Mesendoderm (in vitro differentiated cells): Measurements from ENCODE around the gene CHST11.

Experiments
- DNase-seq: peaks from one replicate; pipeline ENCODE4 v3.0.0; 2013
- H2AK5ac ChIP-seq: 2 replicates; pipeline ENCODE4 v1.6.1; 2013; ENCODE audit warnings: low read length, inconsistent platforms
- H2BK120ac ChIP-seq: 2 replicates; pipeline ENCODE4 v1.6.1; 2013; ENCODE audit warnings: low read depth, mild to moderate bottlenecking, low read length, moderate library complexity, mixed read lengths
- H2BK15ac ChIP-seq: replicated peaks from 2 replicates; pipeline ENCODE4 v1.6.1; 2013; ENCODE audit warnings: low read depth, mild to moderate bottlenecking, moderate library complexity
- H2BK5ac ChIP-seq: 2 replicates; pipeline ENCODE4 v1.6.1; 2013; ENCODE audit warnings: low read length, inconsistent platforms
- H3K18ac ChIP-seq: 2 replicates; pipeline ENCODE4 v1.6.1; 2013; ENCODE audit warnings: mild to moderate bottlenecking, low read length, mixed read lengths
- H3K23ac ChIP-seq: one replicate; pipeline ENCODE4 v1.6.1; 2013; ENCODE audit warnings: low read length
- H3K27ac ChIP-seq: 2 replicates; pipeline ENCODE4 v1.5.1; 2013; ENCODE audit warnings: low read depth, mild to moderate bottlenecking, inconsistent platforms, low read length, moderate library complexity
- H3K27me3 ChIP-seq: 2 replicates; pipeline ENCODE4 v1.6.1; 2013; ENCODE audit warnings: low read length, control low read depth, mild to moderate bottlenecking, inconsistent platforms; ENCODE audit not compliant: insufficient read depth, poor library complexity
- H3K36me3 ChIP-seq: 2 replicates; pipeline ENCODE4 v1.6.1; 2013; ENCODE audit warnings: low read length, inconsistent platforms; ENCODE audit not compliant: control insufficient read depth, insufficient read depth
- H3K4ac ChIP-seq: one replicate; pipeline ENCODE4 v1.6.1; 2013; ENCODE audit warnings: low read depth, mild to moderate bottlenecking, low read length, moderate library complexity
- H3K4me1 ChIP-seq: 2 replicates; pipeline ENCODE4 v1.6.1; 2013; ENCODE audit warnings: low read depth, low read length, inconsistent platforms; ENCODE audit not compliant: control insufficient read depth
- H3K4me2 ChIP-seq: 2 replicates; pipeline ENCODE4 v1.6.1; 2013; ENCODE audit warnings: low read length
- H3K4me3 ChIP-seq: 2 replicates; pipeline ENCODE4 v1.5.1; 2013; ENCODE audit warnings: mild to moderate bottlenecking, low read length
- H3K56ac ChIP-seq: one replicate; pipeline ENCODE4 v1.6.1; 2013; ENCODE audit warnings: low read length
- H3K79me1 ChIP-seq: 2 replicates; pipeline ENCODE4 v1.6.1; 2013; ENCODE audit warnings: low read length, inconsistent platforms
- H3K79me2 ChIP-seq: 2 replicates; pipeline ENCODE4 v1.6.1; 2013; ENCODE audit warnings: mild to moderate bottlenecking, low read length; ENCODE audit not compliant: control insufficient read depth, insufficient read depth
- H3K9ac ChIP-seq: 2 replicates; pipeline ENCODE4 v1.6.1; 2013; ENCODE audit warnings: low read length, inconsistent platforms
- H4K5ac ChIP-seq: one replicate; pipeline ENCODE4 v1.6.1; 2013; ENCODE audit warnings: low read length
- H4K8ac ChIP-seq: one replicate; pipeline ENCODE4 v1.6.1; 2013; ENCODE audit warnings: low read depth, mild to moderate bottlenecking, control low read depth, low read length, moderate library complexity
- WGBS: extraction: QIAGEN DNeasy Blood & Tissue Kit; methylation state at CpG from one replicate; pipeline ENCODE4 v1.1.7; 2013; ENCODE audit warnings: low lambda C conversion rate, missing lambda C conversion rate; ENCODE audit not compliant: insufficient coverage; ENCODE audit errors: extremely low coverage; 5-methylcytosine and 5-hydroxymethylcytosine counted together

CHST11 gene

DNA sequence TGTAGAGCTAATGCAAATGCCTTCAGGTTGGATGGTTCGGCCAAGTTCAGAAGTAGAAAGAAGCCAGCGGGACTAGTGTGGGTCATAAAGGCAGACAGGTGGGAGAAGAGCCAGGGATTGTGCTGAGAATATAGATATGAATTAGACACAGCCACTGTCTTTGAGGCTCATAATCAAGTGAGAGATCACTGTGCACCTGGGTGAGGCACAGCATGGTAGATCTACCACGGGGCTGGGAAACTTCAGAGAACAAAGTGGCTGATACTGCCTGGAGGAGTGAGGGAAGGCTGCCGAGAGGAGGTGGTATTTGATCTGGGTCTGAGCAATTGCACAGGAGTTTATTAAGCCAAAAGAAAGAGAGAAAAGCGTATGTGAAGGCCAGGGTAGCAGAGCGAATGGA is 40.6 kb upstream of the CHST11 start:
- Histone ChIP-seq H3K4me2 (no peak overlapping the region), H3K27me3 (no peaks in the 10 kb centered on the region), H2BK120ac (no peak overlapping the region), H2BK15ac (no peak overlapping the region), H3K18ac (peak overlapping the region; percentile 1), H3K9ac (no peak overlapping the region), H4K5ac (no peak overlapping the region), H3K56ac (peak overlapping the region; percentile 10), H3K79me1 (no peaks in the 10 kb centered on the region), H3K4me3 (no peak overlapping the region), H4K8ac (no peak overlapping the region), H3K4ac (no peak overlapping the region), H3K4me1 (peaks cover 20% of the 10 kb centered on the region), H3K36me3 (no peaks in the 10 kb centered on the region), H3K79me2 (no peaks in the 10 kb centered on the region), H3K27ac (no peak overlapping the region), H3K23ac (no peak overlapping the region), H2AK5ac (peak overlapping the region; percentile 61), H2BK5ac (no peak overlapping the region)
- no CpG with 5 or more reads among the region's 6 CpGs for WGBS
- DNase-seq = peak; percentile 16

DNA sequence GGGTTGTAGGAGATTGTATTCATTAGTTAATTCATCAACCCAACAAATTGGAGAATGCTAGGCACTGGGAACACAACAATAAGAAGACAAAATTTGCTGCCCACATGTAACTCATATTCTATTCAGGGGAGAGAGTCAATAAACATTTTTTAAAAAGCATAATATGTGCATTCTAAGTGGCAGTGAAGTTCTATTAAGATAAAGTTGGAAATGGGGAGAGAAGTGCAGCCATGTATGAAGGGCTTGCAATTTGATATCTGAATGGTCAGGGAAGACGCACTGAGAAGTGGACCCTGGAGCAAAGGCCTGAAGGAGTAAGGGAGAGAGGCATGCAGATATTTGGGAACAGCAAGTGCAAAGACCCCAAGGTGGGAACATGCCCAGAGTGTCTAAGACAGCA is 40.2 kb upstream of the CHST11 start:
- Histone ChIP-seq H3K4me3 (no peak overlapping the region), H3K56ac (no peak overlapping the region), H3K36me3 (no peaks in the 10 kb centered on the region), H3K18ac (no peak overlapping the region), H4K5ac (no peak overlapping the region), H3K79me2 (no peaks in the 10 kb centered on the region), H3K4ac (no peak overlapping the region), H3K9ac (no peak overlapping the region), H3K23ac (no peak overlapping the region), H2AK5ac (peak overlapping the region; percentile 52), H4K8ac (no peak overlapping the region), H2BK15ac (no peak overlapping the region), H3K79me1 (no peaks in the 10 kb centered on the region), H3K27me3 (no peaks in the 10 kb centered on the region), H3K4me1 (peaks cover 20% of the 10 kb centered on the region), H2BK120ac (no peak overlapping the region), H2BK5ac (no peak overlapping the region), H3K27ac (no peak overlapping the region), H3K4me2 (no peak overlapping the region)
- no CpG with 5 or more reads among the region's 1 CpG for WGBS
- DNase-seq = no peak

DNA sequence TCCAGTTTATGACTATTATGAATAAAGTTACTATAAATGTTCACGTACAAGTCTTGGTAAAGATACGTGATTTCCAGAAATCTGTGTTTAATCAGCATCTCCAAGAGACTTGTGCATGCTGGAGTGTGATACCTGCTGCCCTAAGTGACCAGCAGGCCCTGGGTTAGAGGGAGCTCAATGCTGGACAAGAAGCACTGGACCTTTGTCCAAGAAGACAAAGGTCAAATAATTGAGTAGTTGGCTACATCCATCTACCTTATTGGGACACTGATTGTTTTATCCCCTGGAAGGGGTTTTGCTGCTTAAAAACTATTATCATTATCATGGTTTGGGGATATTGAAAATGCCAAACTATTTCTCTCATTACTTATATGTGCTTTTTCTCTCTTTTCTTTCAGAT is 37.0 kb upstream of the CHST11 start:
- no peak overlapping the region for H2BK5ac ChIP-seq
- no peak for DNase-seq
- WGBS = no CpG with 5 or more reads among the region's 2 CpGs
- H3K18ac ChIP-seq = no peak overlapping the region
- peaks cover 9% of the 10 kb centered on the region for H3K4me1 ChIP-seq
- H4K5ac ChIP-seq = no peak overlapping the region
- no peak overlapping the region for H3K9ac ChIP-seq
- no peak overlapping the region for H3K27ac ChIP-seq
- no peak overlapping the region for H2AK5ac ChIP-seq
- H3K36me3 ChIP-seq = no peaks in the 10 kb centered on the region
- H2BK15ac ChIP-seq = no peak overlapping the region
- no peak overlapping the region for H4K8ac ChIP-seq
- no peak overlapping the region for H3K4me3 ChIP-seq
- H3K79me2 ChIP-seq = no peaks in the 10 kb centered on the region
- no peaks in the 10 kb centered on the region for H3K79me1 ChIP-seq
- H3K56ac ChIP-seq = no peak overlapping the region
- no peak overlapping the region for H3K4me2 ChIP-seq
- no peak overlapping the region for H3K4ac ChIP-seq
- no peaks in the 10 kb centered on the region for H3K27me3 ChIP-seq
- no peak overlapping the region for H2BK120ac ChIP-seq
- H3K23ac ChIP-seq = no peak overlapping the region

DNA sequence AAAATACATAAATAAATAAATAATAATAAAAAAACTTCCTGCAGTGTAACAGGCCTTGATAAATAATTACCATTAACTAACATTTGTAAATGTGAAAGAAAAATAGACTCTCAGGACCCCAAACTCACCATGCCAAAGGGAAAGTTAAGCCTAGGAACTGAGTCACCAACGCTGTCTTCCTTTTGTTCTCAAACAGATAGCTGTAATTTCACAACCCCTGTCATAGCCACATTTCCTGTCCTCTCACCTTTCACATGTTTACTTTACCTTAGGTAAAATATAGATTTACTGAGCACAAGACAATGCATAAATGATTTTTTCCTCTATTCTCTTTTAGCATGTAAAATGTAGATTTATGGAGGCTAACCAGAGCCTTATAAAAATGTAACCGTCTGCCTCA is 35.9 kb upstream of the CHST11 start:
- no peak overlapping the region for H3K4me3 ChIP-seq
- H3K79me2 ChIP-seq = no peaks in the 10 kb centered on the region
- no peak overlapping the region for H3K27ac ChIP-seq
- H2BK15ac ChIP-seq = no peak overlapping the region
- H3K79me1 ChIP-seq = no peaks in the 10 kb centered on the region
- H2BK120ac ChIP-seq = no peak overlapping the region
- H4K5ac ChIP-seq = no peak overlapping the region
- no peak overlapping the region for H3K18ac ChIP-seq
- H3K36me3 ChIP-seq = no peaks in the 10 kb centered on the region
- H3K23ac ChIP-seq = no peak overlapping the region
- no peak overlapping the region for H3K4ac ChIP-seq
- H2AK5ac ChIP-seq = no peak overlapping the region
- no peak overlapping the region for H4K8ac ChIP-seq
- no peak overlapping the region for H3K56ac ChIP-seq
- H3K27me3 ChIP-seq = no peaks in the 10 kb centered on the region
- peaks cover 3% of the 10 kb centered on the region for H3K4me1 ChIP-seq
- no CpG with 5 or more reads among the region's 2 CpGs for WGBS
- H3K4me2 ChIP-seq = no peak overlapping the region
- no peak for DNase-seq
- no peak overlapping the region for H2BK5ac ChIP-seq
- H3K9ac ChIP-seq = no peak overlapping the region

DNA sequence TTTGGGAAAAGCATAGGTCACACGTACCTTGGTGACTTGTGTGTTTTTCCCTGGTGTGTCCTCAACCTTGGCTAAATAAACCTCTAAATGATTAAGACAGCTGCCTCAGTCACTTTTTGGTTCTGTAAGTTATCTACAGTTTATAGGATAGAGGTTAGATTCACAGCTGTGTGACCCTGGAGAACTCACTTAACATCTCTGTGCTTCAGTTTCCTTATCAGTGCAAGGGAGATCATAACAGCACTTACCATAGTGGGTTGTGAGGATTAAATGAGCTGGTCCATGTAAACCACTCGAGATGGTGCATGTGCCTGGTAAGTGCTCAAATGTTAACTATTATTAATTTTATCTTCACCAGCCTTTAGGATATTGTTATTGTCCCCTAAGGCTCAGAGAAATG is 35.4 kb upstream of the CHST11 start:
- Histone ChIP-seq H4K8ac (no peak overlapping the region), H3K4me1 (no peaks in the 10 kb centered on the region), H3K18ac (no peak overlapping the region), H3K27ac (no peak overlapping the region), H3K27me3 (no peaks in the 10 kb centered on the region), H2BK120ac (no peak overlapping the region), H3K4ac (no peak overlapping the region), H3K56ac (no peak overlapping the region), H2AK5ac (no peak overlapping the region), H3K79me2 (no peaks in the 10 kb centered on the region), H3K23ac (no peak overlapping the region), H3K79me1 (no peaks in the 10 kb centered on the region), H4K5ac (no peak overlapping the region), H2BK15ac (no peak overlapping the region), H3K4me3 (no peak overlapping the region), H3K36me3 (no peaks in the 10 kb centered on the region), H3K4me2 (no peak overlapping the region), H3K9ac (no peak overlapping the region), H2BK5ac (no peak overlapping the region)
- no peak for DNase-seq
- no CpG with 5 or more reads among the region's 2 CpGs for WGBS

DNA sequence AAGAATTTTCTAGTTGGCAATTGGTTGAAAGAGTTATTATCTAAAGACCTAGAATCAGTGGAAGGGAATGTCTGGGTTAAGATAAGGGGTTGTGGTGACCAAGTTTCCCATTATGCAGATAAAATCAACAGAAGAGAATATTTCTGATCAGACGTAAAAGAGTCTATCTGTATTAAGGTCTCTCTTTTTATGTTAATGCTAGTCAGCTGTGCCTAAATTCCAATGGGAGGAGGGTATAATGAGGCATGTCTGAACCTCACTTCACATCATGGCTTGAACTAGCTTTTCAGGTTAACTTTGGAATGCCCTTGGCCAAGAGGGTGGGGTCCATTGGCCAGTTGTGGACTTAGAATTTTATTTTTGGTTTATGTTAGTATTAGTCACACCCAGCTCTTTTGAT is 34.3 kb upstream of the CHST11 start:
- H3K9ac ChIP-seq = no peak overlapping the region
- H3K4me2 ChIP-seq = no peak overlapping the region
- H3K23ac ChIP-seq = no peak overlapping the region
- no peak for DNase-seq
- H2BK5ac ChIP-seq = no peak overlapping the region
- H2AK5ac ChIP-seq = no peak overlapping the region
- no peak overlapping the region for H3K4me3 ChIP-seq
- H3K36me3 ChIP-seq = no peaks in the 10 kb centered on the region
- no peak overlapping the region for H4K8ac ChIP-seq
- no peaks in the 10 kb centered on the region for H3K4me1 ChIP-seq
- no peak overlapping the region for H2BK120ac ChIP-seq
- no peak overlapping the region for H3K56ac ChIP-seq
- H4K5ac ChIP-seq = no peak overlapping the region
- no peak overlapping the region for H3K4ac ChIP-seq
- no peaks in the 10 kb centered on the region for H3K79me1 ChIP-seq
- H3K27me3 ChIP-seq = no peaks in the 10 kb centered on the region
- no peak overlapping the region for H2BK15ac ChIP-seq
- no peak overlapping the region for H3K18ac ChIP-seq
- no CpG with 5 or more reads among the region's 1 CpG for WGBS
- no peak overlapping the region for H3K27ac ChIP-seq
- no peaks in the 10 kb centered on the region for H3K79me2 ChIP-seq
